KOPT-K1 (cell line): Measurements from ENCODE around the gene INSRR.

ENCODE experiments used
- H3K27ac ChIP-seq: fragments of 200-600 bp; sonication (generic); 2 replicates; pipeline ENCODE4 v1.5.1; 2016; ENCODE audit warnings: antibody characterized with exemption, mild to moderate bottlenecking, low read depth, low read length; ENCODE audit not compliant: poor library complexity, severe bottlenecking
- H3K36me3 ChIP-seq: fragments of 200-600 bp; sonication (generic); 2 replicates; pipeline ENCODE4 v1.5.1; 2017; ENCODE audit warnings: antibody characterized with exemption, mild to moderate bottlenecking, low read length, moderate library complexity; ENCODE audit not compliant: insufficient read depth
- H3K9me3 ChIP-seq: fragments of 200-600 bp; sonication (generic); 2 replicates; pipeline ENCODE4 v1.5.1; 2017; ENCODE audit warnings: antibody characterized with exemption, low read length, mild to moderate bottlenecking; ENCODE audit not compliant: insufficient read depth, poor library complexity, severe bottlenecking

INSRR gene

DNA sequence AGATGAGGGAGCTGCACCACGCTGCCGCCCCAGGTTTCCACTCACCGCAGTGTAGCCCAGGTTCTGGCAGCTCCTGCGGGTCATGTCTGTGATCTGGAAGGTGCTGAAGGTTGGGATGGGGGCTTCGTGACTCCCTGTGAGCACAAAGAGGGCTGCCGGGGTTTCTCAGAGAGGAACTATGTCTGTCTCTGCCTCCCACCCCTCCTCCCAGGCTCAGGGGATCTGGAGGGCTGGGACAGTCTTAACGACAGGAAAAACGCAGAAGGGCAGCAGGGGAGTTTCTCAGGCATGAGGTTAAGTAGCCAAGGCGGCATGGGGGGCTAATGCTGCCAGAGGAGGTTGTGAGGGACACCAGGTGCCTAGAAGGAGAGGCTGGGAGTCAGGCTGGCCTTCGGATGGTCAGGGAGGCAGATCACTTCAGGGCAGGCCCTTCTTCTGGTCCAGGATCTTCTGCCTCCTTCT, 42.9 kb downstream of the INSRR start:
- Histone ChIP-seq H3K36me3 (no peaks in the 10 kb centered on the region), H3K9me3 (no peaks in the 10 kb centered on the region), H3K27ac (peak overlapping the region; percentile 81)

DNA sequence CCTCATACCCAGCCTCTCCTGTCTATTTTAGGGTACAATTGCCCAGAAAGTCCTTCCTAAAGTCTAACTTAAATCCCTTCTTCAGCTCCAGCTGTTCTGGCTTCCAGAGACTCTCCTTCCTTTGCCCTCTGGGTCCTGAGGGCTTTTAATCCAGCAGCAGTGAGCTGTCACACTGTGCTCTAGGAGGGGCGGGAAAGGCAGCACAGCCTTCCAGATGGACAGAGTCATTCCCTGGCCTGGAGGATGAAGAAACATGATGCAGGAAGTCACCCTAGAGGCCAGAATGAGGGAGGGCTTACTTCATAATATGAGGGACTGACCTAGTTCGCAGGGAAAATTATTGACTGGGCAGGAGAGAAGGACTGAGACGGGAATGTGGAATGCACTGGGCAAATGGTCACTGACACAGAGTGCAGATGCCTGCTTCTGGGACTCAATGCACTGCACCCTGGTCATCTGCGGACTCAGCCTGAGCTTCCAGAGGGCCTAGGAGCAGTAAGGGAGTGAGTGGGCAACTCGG, 43.5 kb downstream of the INSRR start:
- Histone ChIP-seq H3K9me3 (no peaks in the 10 kb centered on the region), H3K27ac (peak overlapping the region; percentile 81), H3K36me3 (no peaks in the 10 kb centered on the region)

DNA sequence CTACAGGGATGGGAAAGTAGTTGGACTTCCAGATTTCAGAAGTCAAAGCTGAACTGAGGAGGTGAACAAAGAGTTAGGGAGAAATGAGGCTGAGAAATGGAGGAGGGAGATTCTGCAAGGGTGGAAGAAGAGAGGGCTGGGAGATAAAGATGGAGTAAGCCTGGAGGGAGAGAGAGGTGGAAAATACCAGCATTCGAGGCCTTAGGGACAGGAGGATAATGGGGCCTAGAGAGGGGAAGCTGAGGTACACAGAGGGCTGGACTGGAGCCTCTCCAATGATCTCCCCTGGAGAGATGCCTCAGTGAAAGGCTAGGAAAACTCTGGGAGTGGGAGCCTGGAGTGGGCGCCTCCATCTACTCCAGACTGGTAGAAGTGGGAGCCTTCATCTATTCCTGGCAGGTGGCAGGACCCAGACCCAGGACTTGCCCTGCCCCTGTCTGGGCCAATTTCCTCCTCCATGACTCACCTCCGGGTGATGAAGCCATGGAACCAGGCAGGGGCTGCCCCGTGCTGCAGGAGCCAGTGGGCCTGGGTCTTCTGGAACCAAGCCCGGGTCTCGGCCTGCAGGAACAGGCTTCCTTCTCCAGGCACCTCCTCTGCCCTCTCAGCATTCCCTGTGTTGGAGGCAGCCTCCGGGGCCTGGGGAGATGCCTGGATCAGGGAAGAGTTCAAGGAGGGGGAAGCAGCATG, 44.2 kb downstream of the INSRR start:
- no peaks in the 10 kb centered on the region for H3K36me3 ChIP-seq
- H3K9me3 ChIP-seq: no peaks in the 10 kb centered on the region
- H3K27ac ChIP-seq: no peak overlapping the region

DNA sequence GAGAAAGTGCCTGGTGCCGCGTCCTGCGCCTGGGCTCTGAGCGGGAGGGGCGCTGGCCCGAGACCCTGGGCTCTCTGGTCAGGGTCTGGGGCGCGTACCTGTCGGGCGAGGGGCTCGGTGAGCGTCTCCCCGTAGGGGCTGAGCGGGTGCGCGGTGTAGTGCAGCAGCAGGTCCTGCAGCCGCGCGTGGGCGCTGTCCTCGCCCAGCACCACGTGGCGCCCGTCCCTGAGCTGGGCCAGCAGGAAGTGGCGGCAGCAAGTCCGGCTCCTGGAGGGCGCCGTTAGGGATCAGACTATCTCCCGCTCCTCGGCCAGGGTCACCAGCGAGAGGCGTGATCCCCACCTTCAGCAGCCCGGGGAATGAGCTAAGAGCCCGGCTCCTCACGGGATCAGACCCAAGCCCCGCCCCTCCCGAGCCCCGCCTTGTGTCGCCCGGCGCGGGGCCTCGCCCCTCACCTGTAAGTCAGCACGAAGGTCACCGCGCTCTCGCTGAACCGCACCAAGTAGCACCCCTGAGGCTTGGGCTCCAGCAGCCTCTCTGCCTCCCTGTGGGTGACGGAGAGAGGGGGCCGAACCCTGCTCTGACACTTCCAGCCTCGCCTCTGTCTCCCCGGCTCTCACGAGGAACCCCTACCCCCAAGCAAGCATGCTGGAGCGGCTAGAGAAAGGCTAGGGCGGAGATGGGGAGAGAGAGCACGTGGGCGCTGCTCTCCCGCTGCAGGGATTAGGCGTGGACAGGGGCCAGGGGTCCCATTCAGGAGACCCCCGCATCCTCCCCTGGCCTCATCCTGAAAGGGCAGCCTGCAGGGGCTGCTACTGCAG, 45.0 kb downstream of the INSRR start:
- Histone ChIP-seq H3K27ac (no peak overlapping the region), H3K9me3 (no peaks in the 10 kb centered on the region), H3K36me3 (no peaks in the 10 kb centered on the region)

DNA sequence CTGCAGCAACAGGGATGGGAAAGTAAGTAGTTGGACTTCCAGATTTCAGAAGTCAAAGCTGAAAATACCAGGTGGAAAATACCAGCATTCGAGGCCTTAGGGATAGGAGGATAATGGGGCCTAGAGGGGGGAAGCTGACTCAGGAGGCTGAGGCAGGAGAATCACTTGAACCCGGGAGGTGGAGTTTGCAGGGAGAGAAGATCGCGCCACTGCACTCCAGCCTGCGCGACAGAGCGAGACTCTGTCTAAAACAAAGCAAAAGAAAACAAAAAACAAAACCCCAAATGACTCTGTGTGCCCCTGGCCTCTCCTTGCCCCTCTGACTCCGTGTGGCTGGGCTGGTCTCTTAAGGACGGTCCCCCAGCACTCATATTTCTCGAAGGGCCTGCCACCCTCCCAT, 45.6 kb downstream of the INSRR start:
- H3K36me3 ChIP-seq: no peaks in the 10 kb centered on the region
- H3K9me3 ChIP-seq: no peaks in the 10 kb centered on the region
- H3K27ac ChIP-seq: no peak overlapping the region

DNA sequence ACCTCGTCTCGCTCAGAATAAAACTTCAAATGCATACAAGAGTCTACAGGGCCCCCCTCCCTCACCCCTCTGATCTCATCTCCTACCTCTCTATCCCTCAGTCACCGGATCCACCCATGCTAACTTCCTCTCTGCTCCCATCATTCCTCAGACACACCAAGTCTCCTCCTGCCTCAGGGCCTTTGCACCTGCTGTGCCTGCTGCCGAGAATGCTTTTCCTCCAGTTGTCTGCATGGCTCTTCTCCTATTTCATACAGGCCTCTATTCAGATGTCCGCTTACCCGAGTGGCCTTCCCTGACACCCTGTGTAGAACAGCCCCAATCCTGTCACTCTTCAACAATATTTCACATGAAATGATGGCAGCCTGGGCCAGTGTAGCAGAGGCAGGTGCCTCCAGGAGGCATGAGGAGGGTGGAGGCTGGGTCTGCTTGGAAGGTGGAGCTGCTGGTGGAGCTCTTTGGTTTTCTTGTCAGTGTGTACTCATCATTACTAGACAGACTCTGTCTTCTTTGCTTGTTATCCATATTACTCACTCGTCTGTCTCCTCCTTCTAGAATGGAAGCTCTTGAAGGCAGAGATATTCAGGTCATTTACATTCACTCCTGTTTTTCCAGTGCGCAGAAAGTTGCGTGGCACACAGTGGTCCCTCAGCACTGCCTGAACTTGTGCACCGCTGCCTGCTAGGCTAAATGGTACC, 46.5 kb downstream of the INSRR start:
- H3K36me3 ChIP-seq: no peaks in the 10 kb centered on the region
- no peaks in the 10 kb centered on the region for H3K9me3 ChIP-seq
- no peak overlapping the region for H3K27ac ChIP-seq

DNA sequence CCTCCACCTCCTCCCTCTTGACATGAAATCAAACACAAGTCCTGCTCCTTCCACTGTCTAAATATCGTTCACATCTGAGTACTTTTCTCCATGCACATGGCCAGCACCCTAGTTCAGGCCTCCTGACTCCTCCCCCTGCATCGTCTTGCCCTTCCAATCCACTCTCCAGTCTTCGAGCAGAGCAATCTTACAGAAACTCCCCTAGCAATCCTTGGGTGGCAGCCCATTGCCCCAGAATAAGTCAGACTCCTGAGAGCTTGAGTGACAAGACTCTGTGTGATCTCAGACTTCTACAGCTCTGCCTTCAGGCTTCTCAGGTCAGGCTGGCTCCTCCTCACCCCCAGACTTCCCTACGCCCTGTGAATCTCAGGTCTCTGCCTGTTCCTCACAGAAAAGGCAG, 47.7 kb downstream of the INSRR start:
- Histone ChIP-seq H3K36me3 (no peaks in the 10 kb centered on the region), H3K9me3 (no peaks in the 10 kb centered on the region), H3K27ac (no peak overlapping the region)

DNA sequence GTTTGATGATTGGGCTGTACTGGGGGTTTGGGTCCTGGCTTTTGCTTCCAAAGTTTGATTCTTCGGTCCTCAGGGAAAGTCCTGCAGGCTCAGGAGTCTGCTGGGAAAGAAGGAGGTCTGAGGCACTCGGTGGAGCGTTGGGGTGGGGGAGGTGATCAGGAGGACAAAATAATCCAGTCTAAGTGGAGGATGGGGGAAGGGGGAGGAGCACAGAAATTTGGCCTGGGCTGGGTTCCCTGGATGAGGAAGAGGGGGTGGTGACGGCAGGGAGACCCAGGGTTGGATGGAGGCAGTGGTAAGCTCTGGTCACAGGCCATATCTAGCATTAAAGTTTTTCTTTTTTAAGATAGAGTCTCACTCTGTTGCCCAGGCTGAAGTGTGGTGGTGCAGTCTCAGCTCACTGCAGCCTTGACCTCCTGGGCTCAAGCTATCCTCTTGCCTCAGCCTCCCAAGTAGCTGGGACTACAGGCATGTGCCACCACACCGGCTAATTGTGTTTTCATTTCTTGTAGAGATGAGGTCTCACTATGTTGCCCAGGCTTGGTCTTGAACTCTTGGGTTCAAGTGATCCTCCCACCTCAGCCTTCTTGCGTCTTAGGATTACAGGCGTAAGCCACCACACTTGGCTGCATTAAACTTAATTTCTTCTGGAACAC, 49.1 kb downstream of the INSRR start:
- no peaks in the 10 kb centered on the region for H3K9me3 ChIP-seq
- no peak overlapping the region for H3K27ac ChIP-seq
- no peaks in the 10 kb centered on the region for H3K36me3 ChIP-seq

DNA sequence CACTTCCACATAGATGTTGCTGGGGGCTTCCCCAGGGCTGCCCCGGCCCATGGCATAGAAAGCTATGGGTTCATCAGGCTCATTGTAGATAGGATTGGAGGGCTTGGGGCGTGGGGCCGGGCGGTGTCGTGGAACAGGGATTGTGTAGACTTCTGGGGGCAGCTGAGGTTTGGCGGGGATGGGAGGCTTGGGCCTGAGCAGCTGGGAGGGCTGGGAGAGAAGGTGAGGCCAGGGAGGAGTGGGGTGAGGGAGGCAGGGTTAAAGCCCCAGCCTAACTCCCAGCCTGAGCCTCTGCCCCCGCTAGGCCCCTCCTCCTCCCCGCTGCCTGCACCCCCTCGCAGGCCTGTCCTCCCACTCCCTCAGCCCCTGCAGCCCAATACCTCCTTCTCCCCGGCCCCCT, 49.6 kb downstream of the INSRR start:
- Histone ChIP-seq H3K27ac (no peak overlapping the region), H3K9me3 (no peaks in the 10 kb centered on the region)

DNA sequence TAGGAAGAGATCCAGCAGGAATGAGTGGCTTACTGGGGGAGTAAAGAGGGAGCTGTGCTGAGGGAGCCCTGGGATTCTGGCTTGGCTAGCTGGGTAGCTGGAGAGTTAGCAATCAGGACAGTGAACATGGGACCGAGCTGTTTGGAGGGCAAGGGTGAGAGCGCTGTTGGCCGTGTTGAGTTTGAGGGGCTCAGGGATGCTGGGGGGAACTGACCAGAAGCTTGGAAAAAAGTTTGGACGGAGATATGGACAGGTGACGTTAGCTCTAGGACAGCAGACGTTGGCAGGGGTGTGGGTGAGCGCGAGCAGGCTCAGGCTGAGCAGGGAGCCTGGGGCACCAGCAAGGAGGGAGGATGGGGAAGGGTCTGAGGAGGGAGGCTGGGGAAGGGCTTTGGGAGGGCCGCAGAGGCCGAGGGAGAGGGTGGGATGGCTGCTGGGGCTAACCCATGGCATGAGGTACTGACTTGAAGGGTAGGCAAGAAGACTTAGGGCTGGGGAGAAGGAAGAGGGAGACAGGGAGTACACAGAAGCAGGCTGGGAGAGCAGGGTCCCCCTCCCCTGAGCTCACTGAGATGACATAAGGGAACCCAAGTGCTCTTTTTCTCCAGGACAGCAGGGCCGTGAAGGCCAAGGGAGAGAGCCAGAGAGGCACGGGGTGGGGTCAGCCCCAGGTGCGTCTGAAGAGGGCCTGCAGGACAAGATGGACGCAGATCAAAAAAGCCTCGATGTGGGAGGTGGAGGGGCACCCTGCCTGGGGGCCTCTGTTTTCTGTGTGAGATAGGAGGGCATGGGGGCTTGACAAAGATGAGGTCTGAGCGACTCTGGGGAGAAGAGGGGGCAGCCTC, 50.5 kb downstream of the INSRR start:
- 0 out of 2 replicates have a peak, but pooled peaks cover 3% of the 10 kb centered on the region for H3K36me3 ChIP-seq

More for the DNA sequence above, 49.6 kb downstream of the INSRR start:
- no peaks in the 10 kb centered on the region for H3K36me3 ChIP-seq

DNA sequence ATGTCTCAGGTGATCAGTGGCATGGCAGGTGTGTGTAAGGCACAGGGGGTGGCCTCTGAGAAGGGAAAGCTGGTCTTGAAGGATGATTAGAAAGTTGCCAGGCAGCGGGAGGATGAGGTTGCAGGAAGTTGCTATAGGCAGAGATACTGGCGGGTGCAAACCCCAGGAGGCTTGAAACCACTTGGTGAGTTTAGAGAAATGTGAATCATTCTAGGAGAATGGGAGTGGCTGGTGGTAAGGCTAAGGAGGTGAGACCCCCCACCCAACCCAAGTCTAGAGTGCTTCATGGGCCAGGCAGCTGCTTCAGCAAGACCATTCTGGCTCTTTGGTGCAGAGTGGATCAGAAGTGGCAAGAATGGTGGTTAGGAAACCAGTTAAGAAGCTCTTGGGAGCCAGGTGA, 51.3 kb downstream of the INSRR start:
- no peak overlapping the region for H3K27ac ChIP-seq
- H3K36me3 ChIP-seq: 0 out of 2 replicates have a peak, but pooled peaks cover 7% of the 10 kb centered on the region

More for the DNA sequence above, 50.5 kb downstream of the INSRR start:
- Histone ChIP-seq H3K9me3 (no peaks in the 10 kb centered on the region), H3K27ac (no peak overlapping the region)

DNA sequence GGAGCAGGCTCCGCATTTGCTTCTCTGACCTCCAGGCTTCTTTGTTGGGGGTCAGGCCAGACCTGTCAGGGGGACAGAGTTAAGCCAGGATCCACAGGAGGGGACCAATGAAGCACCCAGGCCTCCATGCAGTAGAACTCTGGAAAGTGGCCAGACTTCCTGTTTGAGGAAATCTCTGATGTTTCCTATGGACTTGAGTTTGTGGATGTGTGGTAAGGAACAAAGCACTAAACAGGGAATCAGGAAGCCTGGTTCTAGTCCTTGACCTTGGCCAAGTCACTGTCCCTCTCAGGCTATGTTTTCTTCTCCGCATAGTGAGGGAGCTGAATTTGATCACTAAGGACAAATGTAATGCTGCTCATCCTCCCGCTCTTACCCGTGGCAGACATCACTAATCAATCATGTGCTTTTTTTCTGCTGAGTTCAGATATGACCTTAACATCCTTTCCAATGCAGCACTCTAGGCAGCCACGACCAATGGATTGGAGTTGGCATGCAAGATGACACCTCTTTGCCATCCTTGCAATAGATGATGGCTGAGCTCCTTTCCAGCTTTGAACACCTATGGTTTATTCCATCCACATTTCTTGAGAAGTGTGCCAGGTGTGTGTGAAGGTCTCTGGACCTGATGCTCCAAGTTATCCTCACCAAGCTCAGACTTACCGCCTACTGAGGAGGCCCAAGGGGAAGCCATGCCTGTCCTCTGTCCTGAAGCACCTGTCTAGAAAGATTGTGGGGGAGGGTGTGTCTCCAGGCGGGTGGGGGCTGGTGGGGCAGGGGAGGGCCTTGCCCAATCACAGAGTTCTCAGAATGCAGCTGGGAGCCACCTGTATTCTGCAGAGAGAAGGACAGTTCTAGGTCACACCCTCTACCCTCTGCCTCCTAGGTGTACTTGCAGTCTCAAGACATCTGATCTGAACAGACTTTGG, 52.1 kb downstream of the INSRR start:
- Histone ChIP-seq H3K9me3 (no peaks in the 10 kb centered on the region), H3K27ac (no peak overlapping the region), H3K36me3 (peaks cover 13% of the 10 kb centered on the region)

More for the DNA sequence above, 51.3 kb downstream of the INSRR start:
- no peaks in the 10 kb centered on the region for H3K9me3 ChIP-seq
